H1 (cell line): Measurements from ENCODE around the gene TBX6. TPM values are rescaled to one million over a fixed set of nuclear protein-coding genes. Genes with fewer than 3 reads are reported as not detected.
A peak's percentile ranks its signal among the peaks of the same experiment; 100 is the strongest.

Experiments
- ASH2L ChIP-seq: fragments of 200-600, 300-600 bp; sonication (generic); IDR thresholded peaks from one replicate; pipeline ENCODE4 v1.7.1; 2017; ENCODE audit warnings: low read length
- BRCA1 ChIP-seq: IDR thresholded peaks from 2 replicates; pipeline ENCODE4 v1.6.1; 2012; ENCODE audit warnings: low read depth, low read length, improper control_type of control experiment
- CBX5 ChIP-seq: fragments of 300-800, 300-1000 bp; sonication (generic); IDR thresholded peaks from 2 replicates; pipeline ENCODE4 v1.7.1; 2016; ENCODE audit warnings: antibody characterized with exemption, low read length, low read depth
- CHD1 ChIP-seq: IDR thresholded peaks from 2 replicates; pipeline ENCODE4 v1.6.1; 2012; ENCODE audit warnings: low read depth, low read length, improper control_type of control experiment
- EP300 ChIP-seq, 2 experiments: IDR thresholded peaks; 1 replicate in 1 of 2; 2 replicates in 1 of 2; pipeline ENCODE4 v1.6.1; 2011 to 2012; ENCODE audit warnings: low read depth in 2 of 2, low read length in 2 of 2, mild to moderate bottlenecking in 2 of 2, borderline replicate concordance in 1 of 2, inconsistent platforms in 1 of 2, moderate library complexity in 1 of 2
- GABPA ChIP-seq: IDR thresholded peaks from 2 replicates; pipeline ENCODE4 v1.6.1; 2011; ENCODE audit warnings: mild to moderate bottlenecking, low read length, moderate library complexity, borderline replicate concordance; ENCODE audit not compliant: insufficient read depth
- HDAC6 ChIP-seq: IDR thresholded peaks from one replicate; pipeline ENCODE4 v1.7.1; 2012; ENCODE audit warnings: low read depth, mild to moderate bottlenecking, inconsistent platforms, low read length, moderate library complexity
- NANOG ChIP-seq: IDR thresholded peaks from 2 replicates; pipeline ENCODE4 v1.6.1; 2011; ENCODE audit warnings: low read length, low read depth, mild to moderate bottlenecking, inconsistent platforms; ENCODE audit not compliant: insufficient read depth, poor library complexity, severe bottlenecking
- NRF1 ChIP-seq: IDR thresholded peaks from 2 replicates; pipeline ENCODE4 v1.6.1; 2011; ENCODE audit warnings: mild to moderate bottlenecking, low read depth, low read length, improper control_type of control experiment
- POLR2A ChIP-seq, 2 experiments: IDR thresholded peaks; 1 replicate in 1 of 2; 2 replicates in 1 of 2; pipeline ENCODE4 v1.6.1; 2011; ENCODE audit warnings: low read depth in 2 of 2, low read length in 2 of 2, mild to moderate bottlenecking in 2 of 2; ENCODE audit errors: control extremely low read depth in 1 of 2
- RBBP5 ChIP-seq: IDR thresholded peaks from 2 replicates; pipeline ENCODE4 v1.7.1; 2012; ENCODE audit warnings: low read depth, mild to moderate bottlenecking, inconsistent platforms, low read length, moderate library complexity, borderline replicate concordance
- RFX5 ChIP-seq: IDR thresholded peaks from 2 replicates; pipeline ENCODE4 v1.6.1; 2011; ENCODE audit warnings: low read depth, low read length, improper control_type of control experiment, borderline replicate concordance
- SRF ChIP-seq: IDR thresholded peaks from 2 replicates; pipeline ENCODE4 v1.6.1; 2011; ENCODE audit warnings: mild to moderate bottlenecking, low read depth, low read length, moderate library complexity
- TAF1 ChIP-seq: IDR thresholded peaks from 2 replicates; pipeline ENCODE4 v1.6.1; 2011; ENCODE audit warnings: mild to moderate bottlenecking, low read depth, low read length
- TBP ChIP-seq: IDR thresholded peaks from 2 replicates; pipeline ENCODE4 v1.6.1; 2011; ENCODE audit warnings: low read depth, low read length, improper control_type of control experiment
- TCF12 ChIP-seq: IDR thresholded peaks from 2 replicates; pipeline ENCODE4 v1.6.1; 2011; ENCODE audit warnings: low read depth, mild to moderate bottlenecking, low read length
- TEAD4 ChIP-seq: IDR thresholded peaks from 2 replicates; pipeline ENCODE4 v1.6.1; 2012; ENCODE audit warnings: low read depth, low read length, inconsistent platforms, mixed read lengths
- ZNF274 ChIP-seq: IDR thresholded peaks from 2 replicates; pipeline ENCODE4 v1.7.0; 2012; ENCODE audit warnings: low read length, borderline replicate concordance; ENCODE audit errors: extremely low read depth
- polyA plus RNA-seq, 7 experiments: library from polyadenylated mRNA; depleted of rRNA in 3 of 7; stranded (reverse) in 5 of 7; unstranded in 2 of 7; fragments of >200 nt in 5 of 7; fragments of 200-250 nt in 2 of 7; gene quantifications; 1 replicate in 5 of 7; 2 replicates in 1 of 7; 4 replicates in 1 of 7; pipeline versions ENCODE4 v1.2.1 to v1.2.3, GENCODE V29; 2011 to 2013; ENCODE audit warnings: missing spikeins in 2 of 7, mixed read lengths in 2 of 7
- total RNA-seq: library from RNA; stranded (reverse); fragmentation: NEBNext Ultra II Directional; extraction: Animal tissue kit (Norgen Biotek cat#: 25700); gene quantifications from 2 replicates; pipeline ENCODE4 v1.2.1, GENCODE V29; 2021
- TF ChIP-seq, protein P1 (sequence below): IDR thresholded peaks from 2 replicates; pipeline ENCODE4 v1.6.1; 2011; ENCODE audit warnings: low read depth, mild to moderate bottlenecking, low read length; ENCODE audit not compliant: insufficient read depth

TBX6 gene
- total and polyA plus RNA-seq, 2 of the 8 experiments (the other 6 are each of a cell fraction or from before 2014, with no cell fraction given), result 2.2 to 2.8 TPM

DNA sequence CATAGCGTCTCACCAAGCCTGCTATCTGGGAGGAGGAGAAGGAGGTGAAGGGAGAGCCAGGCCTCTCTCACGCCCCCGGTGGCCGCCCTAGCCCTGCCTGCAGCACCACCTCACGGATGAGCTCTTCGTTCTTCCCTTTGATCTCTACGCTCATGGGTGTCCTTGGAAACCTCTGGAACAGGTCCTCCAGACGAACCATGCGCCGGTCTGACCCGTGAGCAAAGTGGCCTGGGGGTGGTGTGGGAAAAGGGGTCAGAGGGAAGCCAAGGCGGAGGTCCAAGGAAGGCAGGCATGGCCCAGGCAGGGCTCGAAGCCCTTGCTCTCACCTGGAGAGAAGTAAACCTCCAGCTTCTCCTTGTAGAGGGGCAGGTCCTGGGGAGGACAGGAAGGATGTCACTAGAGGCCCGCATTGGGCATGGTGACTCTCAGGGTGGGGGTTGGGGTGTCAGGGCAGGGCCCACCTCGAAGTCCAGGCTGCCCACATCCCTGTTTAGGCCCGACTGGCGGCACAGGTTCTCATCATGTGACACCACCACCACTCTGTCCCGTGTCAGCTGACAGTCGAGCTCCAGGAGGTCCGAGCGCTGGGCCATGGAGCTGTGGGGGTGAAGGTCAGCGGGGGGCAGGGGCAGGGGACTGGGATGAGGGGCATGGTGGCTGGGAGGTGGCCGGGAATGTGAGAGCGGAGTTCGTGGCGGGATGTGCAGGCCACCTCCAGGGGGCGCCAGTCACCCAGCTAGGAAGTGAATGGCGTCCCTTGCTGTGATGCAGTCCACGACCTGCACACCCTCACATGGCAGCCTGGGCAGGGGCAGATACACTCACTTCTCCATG lies 20.7 kb upstream of the TBX6 start (continued):
- TF ChIP-seq ZNF274 (no peak), POLR2A (IDR thresholded peaks at IDR 0.05; ENCODE audit: control extremely low read depth in 1 of 2, low read depth in 2 of 2, low read length in 2 of 2) (peak; percentile 20 to 29; a peak in 2 of 3 replicates), BRCA1 (no peak), HDAC6 (no peak), EP300 (IDR thresholded peaks at IDR 0.05; ENCODE audit: borderline replicate concordance in 1 of 2, low read depth in 2 of 2, low read length in 2 of 2) (no peak), CBX5 (no peak), TBP (no peak), NANOG (no peak), TAF1 (0 out of 2 replicates have a peak, but pooled peaks have one; percentile 15), RBBP5 (no peak), TEAD4 (peak; percentile 79), CHD1 (no peak), TCF12 (no peak), SRF (no peak), NRF1 (no peak), ASH2L (no peak), GABPA (no peak; the same call in 1 of the 2 replicates), RFX5 (no peak)
- TF ChIP-seq, protein P1, sequence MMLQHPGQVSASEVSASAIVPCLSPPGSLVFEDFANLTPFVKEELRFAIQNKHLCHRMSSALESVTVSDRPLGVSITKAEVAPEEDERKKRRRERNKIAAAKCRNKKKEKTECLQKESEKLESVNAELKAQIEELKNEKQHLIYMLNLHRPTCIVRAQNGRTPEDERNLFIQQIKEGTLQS, result no peak
